GM18498 (cell line): Measurements from ENCODE around the gene GPR25.

Experiments
- ATAC-seq: cut with Tn5 transposase; IDR thresholded peaks from one replicate; pipeline ENCODE4 v1.9.1; 2021; ENCODE audit warnings: mild to moderate bottlenecking, moderate library complexity; ENCODE audit not compliant: unreplicated experiment

GPR25 gene

GRCh38 chr1:200872446-200873115 is at the start of gene GPR25:
GPR25 (plus strand) TSS chr1:200872981; CDS start chr1:200873038, 57 bp downstream.
- no peak for ATAC-seq

- ATAC-seq, result no peak
Observed at GRCh38 chr1:200831091-200831490, 41.7 kb upstream of the GPR25 start.

DNA sequence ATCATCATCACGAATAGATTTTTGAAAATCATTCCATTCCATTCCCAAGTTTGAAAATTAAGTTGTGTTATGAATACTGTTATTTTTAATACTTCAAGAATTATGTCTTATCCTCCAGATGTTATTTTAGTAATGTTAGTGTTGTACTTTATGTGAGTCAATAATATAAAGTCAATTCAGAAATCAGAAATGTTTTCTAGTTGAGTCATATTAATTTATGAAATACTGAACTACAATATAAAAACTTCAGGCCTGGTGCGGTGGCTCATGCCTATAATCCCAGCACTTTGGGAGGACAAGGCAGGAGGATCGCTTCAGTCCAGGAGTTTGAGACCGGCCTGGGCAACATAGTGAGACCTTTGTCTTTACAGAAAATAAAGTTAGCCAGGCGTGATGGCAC is 38.4 kb upstream of the GPR25 start:
- ATAC-seq, result no peak

DNA sequence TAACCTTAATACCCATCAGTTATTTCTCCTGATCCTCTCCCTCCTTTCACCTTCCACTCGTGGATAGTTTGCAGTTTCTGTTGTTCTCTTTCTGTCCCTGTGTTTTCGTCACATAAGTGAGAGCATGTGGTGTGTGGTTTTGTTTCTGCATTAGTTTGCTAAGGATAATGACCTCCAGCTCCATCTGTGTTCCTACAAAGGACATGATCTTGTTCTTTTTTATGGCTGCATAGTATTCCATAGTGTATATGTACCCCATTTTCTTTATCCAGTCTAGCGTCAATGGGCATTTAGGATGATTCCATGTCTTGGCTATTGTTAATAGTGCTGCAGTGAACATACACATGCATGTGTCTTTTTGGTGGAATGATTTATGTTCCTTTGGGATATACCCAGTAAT is 36.6 kb upstream of the GPR25 start:
- ATAC-seq, result no peak

DNA sequence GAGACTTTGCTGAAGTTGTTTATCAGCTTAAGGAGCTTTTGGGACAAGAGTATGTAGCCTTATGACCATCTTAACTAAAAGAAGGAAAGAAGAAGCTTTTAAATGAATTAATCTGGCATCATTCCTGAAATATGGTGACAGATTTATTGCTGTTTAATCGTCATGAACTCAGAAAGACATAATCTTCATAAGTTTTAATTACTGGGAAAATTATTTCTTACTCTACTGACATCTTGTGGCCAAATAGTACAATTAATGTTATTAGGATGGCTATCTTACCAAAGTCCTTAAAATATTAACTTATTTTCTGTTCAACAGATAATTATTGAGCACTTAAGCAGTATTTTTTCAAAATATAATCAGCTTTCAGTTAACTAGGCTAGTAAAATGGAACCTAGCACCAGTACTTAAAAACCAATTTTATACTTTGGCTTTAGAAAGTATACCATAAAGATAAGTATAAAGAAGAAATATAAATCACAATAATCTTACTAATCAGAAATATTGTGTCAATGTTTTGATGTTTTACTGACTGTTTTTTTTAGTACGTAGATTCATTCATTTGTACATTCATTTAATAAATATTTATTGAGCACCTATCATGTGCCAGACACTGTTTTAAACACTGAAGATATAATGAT is 34.7 kb upstream of the GPR25 start:
- ATAC-seq, result no peak

DNA sequence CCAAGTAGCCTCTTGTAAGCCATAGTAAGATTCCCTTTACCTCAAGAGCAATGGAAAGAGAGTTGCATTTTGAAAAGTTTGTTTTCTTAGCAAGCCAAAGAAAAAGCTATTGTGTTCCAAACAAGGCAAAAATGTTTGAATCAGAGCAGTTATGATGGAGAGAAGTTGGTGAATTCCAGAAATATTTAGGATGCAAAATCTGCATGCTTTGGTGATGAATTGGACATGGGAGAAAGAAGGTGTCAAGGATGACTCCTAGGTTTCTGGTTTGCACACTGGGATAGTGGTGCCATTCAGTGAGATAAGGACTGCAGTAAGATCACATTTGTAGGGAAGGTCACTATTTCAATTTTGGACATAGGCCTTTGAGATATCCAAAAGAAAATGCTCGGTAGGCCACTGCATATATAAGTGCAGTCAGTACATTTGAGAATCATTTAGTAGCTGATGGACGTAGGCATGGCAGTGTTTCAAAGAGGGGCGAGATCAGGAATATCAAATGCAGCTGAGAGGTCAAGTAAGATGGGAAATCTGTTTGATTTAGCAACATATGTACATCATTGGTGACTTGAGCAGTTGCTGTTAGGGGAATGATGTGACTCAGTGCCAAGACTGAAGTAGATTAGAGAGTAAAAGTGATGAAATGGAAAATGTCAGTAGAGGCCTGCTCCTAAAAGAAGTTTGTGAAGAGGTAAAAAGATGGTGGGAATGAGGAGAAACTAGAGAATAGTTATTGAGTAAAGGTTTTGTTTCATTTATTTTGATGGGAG is 33.9 kb upstream of the GPR25 start:
- ATAC-seq, result no peak

DNA sequence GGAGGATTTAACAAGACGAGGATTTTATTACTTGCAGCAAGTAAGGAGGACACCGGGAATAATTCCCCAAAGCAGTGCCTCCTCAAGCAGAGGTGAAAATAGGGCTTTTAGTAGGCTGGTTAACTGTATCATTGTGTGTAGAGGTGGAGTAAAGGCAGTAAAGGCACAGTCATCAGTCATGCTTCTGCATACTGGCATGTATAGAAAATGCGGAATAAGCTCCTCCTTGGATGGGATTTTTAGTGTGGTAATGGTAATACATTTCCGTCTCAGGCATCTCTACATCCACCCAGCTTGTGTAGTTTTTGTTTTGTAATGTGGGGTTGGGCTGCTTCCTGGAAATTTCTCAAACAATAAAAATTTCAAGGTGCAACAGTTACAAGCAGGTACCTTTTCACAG is 27.4 kb upstream of the GPR25 start:
- ATAC-seq, result no peak

- ATAC-seq, result no peak
Observed at GRCh38 chr1:200846398-200846797, 26.4 kb upstream of the GPR25 start.

DNA sequence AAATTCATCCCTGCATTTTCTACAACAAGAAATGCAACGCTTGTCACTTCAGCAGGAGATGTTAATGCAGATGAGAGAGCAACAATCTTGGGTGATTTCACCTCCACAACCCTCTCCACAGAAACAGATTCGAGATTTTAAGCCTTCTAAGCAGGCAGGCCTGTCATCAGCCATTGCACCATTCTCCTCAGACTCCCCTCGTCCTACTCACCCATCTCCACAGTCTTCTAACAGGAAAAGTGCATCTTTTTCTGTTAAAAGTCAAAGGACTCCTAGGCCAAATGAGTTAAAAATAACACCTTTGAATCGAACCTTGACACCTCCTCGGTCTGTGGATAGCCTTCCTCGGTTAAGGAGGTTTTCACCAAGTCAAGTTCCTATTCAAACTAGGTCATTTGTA is 23.4 kb upstream of the GPR25 start:
- no peak for ATAC-seq

- ATAC-seq, result no peak
Observed at GRCh38 chr1:200850554-200850953, 22.2 kb upstream of the GPR25 start.

DNA sequence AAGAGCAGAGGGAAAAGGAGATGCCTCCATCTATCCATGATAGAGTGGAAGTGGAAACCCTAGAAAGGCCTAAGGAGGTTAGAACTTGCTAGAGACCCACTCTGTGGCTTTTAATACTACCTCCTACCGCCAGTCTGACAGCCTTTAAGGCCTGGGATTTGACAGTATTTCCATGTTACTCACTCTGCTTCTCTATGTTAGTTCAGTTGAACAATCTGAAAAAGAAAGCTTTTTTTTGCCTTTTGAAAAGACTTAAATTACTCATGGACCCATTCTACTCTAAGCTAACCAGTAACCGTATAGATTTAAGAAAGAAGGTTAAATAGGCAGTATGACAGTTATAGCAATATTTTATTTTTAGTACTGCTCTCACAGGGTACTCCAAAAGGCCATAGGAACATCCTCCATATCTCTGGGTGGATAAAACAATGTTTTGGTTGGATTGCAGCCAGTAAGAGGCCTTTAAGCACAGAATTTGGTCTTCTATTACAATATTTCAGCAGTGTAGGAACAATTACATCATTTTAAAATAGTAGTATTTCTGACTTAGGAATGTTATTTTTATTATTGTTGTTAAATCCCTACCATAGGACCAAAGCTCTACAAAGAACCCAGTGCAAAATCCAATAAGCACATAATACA is 15.9 kb upstream of the GPR25 start:
- ATAC-seq, result no peak

DNA sequence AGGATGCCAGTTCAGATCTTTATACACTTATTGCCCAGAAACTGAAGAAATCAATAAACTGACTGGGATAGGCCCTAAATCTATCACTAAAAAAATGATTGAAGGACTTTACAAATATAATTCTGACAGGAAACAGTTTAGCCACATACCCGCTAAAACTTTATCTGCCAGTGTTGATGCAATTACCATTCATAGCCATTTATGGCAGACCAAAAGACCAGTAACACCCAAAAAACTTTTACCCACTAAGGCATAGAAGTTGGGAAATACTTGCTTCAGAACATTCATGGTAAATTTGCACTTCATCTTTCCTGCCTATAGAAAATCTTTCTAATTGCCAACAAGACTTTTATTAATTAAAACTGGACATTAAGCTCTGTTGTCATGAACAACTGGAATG is 15.0 kb upstream of the GPR25 start:
- ATAC-seq, result no peak

- peak; percentile 28 for ATAC-seq
Observed at GRCh38 chr1:200861937-200862647, 10.7 kb upstream of the GPR25 start.

DNA sequence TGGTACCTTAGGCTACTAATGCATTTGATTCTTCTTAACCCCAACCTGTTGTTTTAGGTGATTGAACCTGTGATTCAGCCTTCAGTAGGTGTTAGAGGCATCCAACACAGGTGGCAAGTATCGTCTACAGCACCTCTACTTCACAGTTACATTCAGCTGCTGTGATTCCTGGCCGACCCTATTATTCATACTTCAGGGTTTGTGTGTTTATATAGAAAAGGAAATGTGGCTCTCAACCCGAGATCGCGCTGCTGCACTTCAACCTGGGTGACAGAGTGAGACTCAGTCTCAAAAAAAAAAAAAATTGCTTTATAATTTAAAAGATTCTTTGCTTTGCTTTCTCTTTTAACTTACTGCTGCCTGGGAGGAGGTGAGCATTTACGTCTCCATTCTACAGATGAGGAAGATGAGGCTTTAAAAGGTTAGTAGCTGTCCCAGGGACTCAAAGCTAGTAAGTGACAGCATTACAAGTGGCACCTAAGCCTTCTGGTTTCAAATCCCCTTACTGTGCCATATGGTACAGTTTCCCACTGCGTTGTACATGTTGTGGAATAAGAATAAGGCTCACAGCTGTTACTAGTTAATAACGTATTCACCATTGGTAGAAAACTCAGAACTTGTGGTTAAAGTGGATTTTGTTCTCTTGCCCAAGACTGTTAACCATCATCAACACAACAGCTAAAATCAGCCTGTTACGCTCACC is 9.9 kb upstream of the GPR25 start:
- ATAC-seq, result no peak

- ATAC-seq, result no peak
Observed at GRCh38 chr1:200866116-200866515, 6.7 kb upstream of the GPR25 start.

- peak; percentile 83 for ATAC-seq
Observed at GRCh38 chr1:200866521-200866920, 6.3 kb upstream of the GPR25 start.

- ATAC-seq, result no peak
Observed at GRCh38 chr1:200867018-200867811, 5.6 kb upstream of the GPR25 start.

DNA sequence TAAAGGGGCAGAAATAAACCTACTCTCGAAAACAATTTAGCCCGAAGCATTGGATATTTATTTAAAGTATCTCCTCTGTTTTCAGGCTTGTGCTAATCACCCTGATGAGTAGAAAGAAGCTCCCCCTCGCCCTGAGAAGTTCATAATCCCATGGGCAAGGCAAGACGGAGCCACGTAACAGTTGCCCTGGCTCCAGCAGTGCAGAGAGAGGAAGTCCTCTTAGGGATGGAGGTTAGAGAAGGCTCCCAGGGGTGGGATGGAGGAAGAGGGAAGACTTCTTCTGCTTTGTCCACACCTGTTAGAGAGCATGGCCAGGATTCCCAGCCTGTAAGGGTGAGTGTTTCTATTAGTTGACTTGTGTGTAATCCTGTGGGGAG is 3.4 kb upstream of the GPR25 start:
- ATAC-seq, result no peak

DNA sequence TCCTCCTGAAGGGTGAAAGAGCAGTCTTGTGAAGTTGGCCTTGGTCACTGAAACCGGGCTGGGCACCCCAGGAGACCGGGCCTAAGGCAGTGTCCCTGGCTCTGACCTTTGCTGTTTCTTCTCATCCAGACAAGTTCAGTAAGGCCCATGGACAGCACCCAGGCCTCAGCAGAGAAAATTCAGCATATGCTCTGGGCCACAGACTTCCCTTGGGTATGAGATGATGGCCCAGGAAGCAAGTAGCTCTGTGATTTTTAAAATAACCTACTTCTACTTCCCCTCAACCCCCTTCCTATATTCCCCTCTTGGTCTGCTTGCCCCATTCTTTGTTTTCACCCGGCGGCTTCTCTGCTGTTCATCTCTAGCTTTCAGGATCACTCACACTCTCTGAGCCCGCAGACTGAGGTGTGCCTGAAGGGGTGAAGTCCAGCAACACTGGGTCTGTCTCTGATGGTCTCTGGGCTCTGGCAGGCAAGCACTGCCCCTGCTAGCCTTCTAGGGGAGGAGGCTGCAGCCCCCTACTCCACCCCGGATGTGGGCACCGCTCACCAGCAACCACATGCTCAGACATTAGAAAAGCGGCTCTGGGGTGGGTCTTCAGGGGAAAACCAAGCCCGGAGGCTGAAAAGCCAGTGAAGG is 2.9 kb upstream of the GPR25 start:
- peak; percentile 54 for ATAC-seq
